HCT116 (cell line): ENCODE measurements around the gene APP. TPM values are rescaled to one million over a fixed set of nuclear protein-coding genes. Genes with fewer than 3 reads are reported as not detected.

Experiments used
- ATAC-seq: fragments of 200-7000 bp; cut with Tn5 transposase; 2 replicates; pipeline ENCODE4 v1.9.1; 2020; ENCODE audit warnings: mild to moderate bottlenecking, moderate library complexity
- BruUV-seq: library from RNA; stranded (reverse); fragments of 400-500 nt; replicated peaks from 2 replicates; lab custom pipeline; 2021; lab: Mats Ljungman, UMichigan
- CTCF ChIA-PET: fragments of 300-600 bp; sonication (Branson Sonifier 250); formaldehyde crosslinking; loops from one replicate; lab custom pipeline; 2021; ENCODE audit warnings: antibody characterized with exemption; lab: Charles Lee
- POLR2A ChIA-PET: fragments of 300-600, 350-600 bp; sonication (Branson Sonifier 250); formaldehyde crosslinking; loops from one replicate; lab custom pipeline; 2021; ENCODE audit warnings: antibody characterized with exemption; lab: Charles Lee
- RAD21 ChIA-PET, 2 experiments: fragments of 300-600 bp; sonication (Branson Sonifier 250); formaldehyde crosslinking; loops; one replicate each; lab custom pipeline; 2023; ENCODE audit warnings: low total read pairs in 2 of 2; ENCODE audit not compliant: uncharacterized antibody in 2 of 2, unreplicated experiment in 2 of 2, low non-redundant PET in 1 of 2; lab: Charles Lee
- DNase-seq: peaks from one replicate; pipeline ENCODE4 v3.0.0-alpha.2; 2010; ENCODE audit warnings: low read depth, low spot score
- H2AFZ ChIP-seq: fragments of 200-600 bp; shearing (Covaris generic), sonication (generic); 2 replicates; pipeline ENCODE4 v1.6.1; 2017; ENCODE audit warnings: low read depth, mixed run types, mixed read lengths, antibody characterized with exemption, low read length; ENCODE audit not compliant: poor library complexity, severe bottlenecking
- H3K27ac ChIP-seq: 2 replicates; pipeline ENCODE4 v1.5.1; 2012; ENCODE audit warnings: low read depth, low read length
- H3K27me3 ChIP-seq: fragments of 200-600 bp; sonication (generic); 2 replicates; pipeline ENCODE4 v1.6.1; 2016; ENCODE audit warnings: mixed run types, low read length, mixed read lengths; ENCODE audit not compliant: insufficient read depth
- H3K36me3 ChIP-seq, 2 experiments: fragments of 200-500 bp in 1 of 2; fragments of 200-600 bp in 1 of 2; sonication (Bioruptor generic) in 1 of 2; sonication (generic) in 1 of 2; 2 replicates each; pipeline versions ENCODE4 v1.5.1 to v1.6.1; 2014 to 2016; ENCODE audit warnings: low read length in 2 of 2, inconsistent platforms in 1 of 2, mixed read lengths in 1 of 2, mixed run types in 1 of 2; ENCODE audit not compliant: insufficient read depth in 2 of 2, control insufficient read depth in 1 of 2
- H3K4me1 ChIP-seq, 2 experiments: fragments of 200-600 bp in 1 of 2; sonication (generic) in 1 of 2; 2 replicates each; pipeline versions ENCODE4 v1.5.1 to v1.6.1; 2012 to 2017; ENCODE audit warnings: low read length in 2 of 2, inconsistent platforms in 1 of 2, mild to moderate bottlenecking in 1 of 2, mixed read lengths in 1 of 2, mixed run types in 1 of 2, moderate library complexity in 1 of 2; ENCODE audit not compliant: insufficient read depth in 2 of 2, control insufficient read depth in 1 of 2
- H3K4me2 ChIP-seq: fragments of 200-600 bp; sonication (generic); 2 replicates; pipeline ENCODE4 v1.6.1; 2017; ENCODE audit warnings: mixed run types, low read length, mixed read lengths
- H3K4me3 ChIP-seq, 2 experiments: fragments of 200-600 bp in 1 of 2; sonication (generic) in 1 of 2; replicated peaks in 1 of 2; 2 replicates each; pipeline ENCODE4 v1.5.1; 2011 to 2016; ENCODE audit warnings: low read length in 2 of 2, control low read depth in 1 of 2, low read depth in 1 of 2, mild to moderate bottlenecking in 1 of 2, mixed read lengths in 1 of 2, mixed run types in 1 of 2
- H3K79me2 ChIP-seq: fragments of 200-600 bp; sonication (generic); 2 replicates; pipeline ENCODE4 v1.6.1; 2017; ENCODE audit warnings: mild to moderate bottlenecking, mixed run types, low read length, moderate library complexity, mixed read lengths; ENCODE audit not compliant: insufficient read depth
- H3K9ac ChIP-seq: fragments of 200-600 bp; sonication (generic); 2 replicates; pipeline ENCODE4 v1.6.1; 2016; ENCODE audit warnings: low read length, mixed read lengths
- H3K9me2 ChIP-seq: fragments of 200-600 bp; sonication (generic), shearing (Covaris generic); 2 replicates; pipeline ENCODE4 v1.6.1; 2017; ENCODE audit warnings: mixed run types, mild to moderate bottlenecking, moderate library complexity; ENCODE audit not compliant: insufficient read depth
- H3K9me3 ChIP-seq, 2 experiments: fragments of 200-500 bp in 1 of 2; fragments of 200-600 bp in 1 of 2; sonication (Bioruptor generic) in 1 of 2; sonication (generic) in 1 of 2; 2 replicates each; pipeline ENCODE4 v1.6.1; 2014 to 2017; ENCODE audit warnings: low read length in 2 of 2, mixed read lengths in 2 of 2, inconsistent platforms in 1 of 2, low read depth in 1 of 2, mild to moderate bottlenecking in 1 of 2, mixed run types in 1 of 2, moderate library complexity in 1 of 2; ENCODE audit not compliant: control insufficient read depth in 1 of 2, insufficient read depth in 1 of 2
- H4K20me1 ChIP-seq: fragments of 200-600 bp; sonication (generic), shearing (Covaris generic); 2 replicates; pipeline ENCODE4 v1.6.1; 2017; ENCODE audit warnings: mixed run types, mild to moderate bottlenecking, moderate library complexity; ENCODE audit not compliant: insufficient read depth
- ATF3 ChIP-seq: IDR thresholded peaks from 2 replicates; pipeline ENCODE4 v1.6.1; 2012
- CEBPB ChIP-seq: IDR thresholded peaks from 2 replicates; pipeline ENCODE4 v1.6.1; 2012; ENCODE audit warnings: low read depth
- EGR1 ChIP-seq: IDR thresholded peaks from 2 replicates; pipeline ENCODE4 v1.6.1; 2012; ENCODE audit warnings: low read depth
- ELF1 ChIP-seq: IDR thresholded peaks from 2 replicates; pipeline ENCODE4 v1.6.1; 2012; ENCODE audit warnings: low read depth, borderline replicate concordance
- EZH2 ChIP-seq: fragments of 200-600 bp; sonication (generic); IDR thresholded peaks from 2 replicates; pipeline ENCODE4 v1.6.1; 2017; ENCODE audit warnings: antibody characterized with exemption, mixed run types
- EZH2phosphoT487 ChIP-seq: fragments of 200-600 bp; IDR thresholded peaks from 2 replicates; pipeline ENCODE4 v1.6.1; 2018; ENCODE audit warnings: antibody characterized with exemption, borderline replicate concordance
- FOSL1 ChIP-seq: IDR thresholded peaks from 2 replicates; pipeline ENCODE4 v1.6.1; 2012; ENCODE audit warnings: low read depth
- JUND ChIP-seq: IDR thresholded peaks from 2 replicates; pipeline ENCODE4 v1.6.1; 2012
- MAX ChIP-seq: IDR thresholded peaks from 2 replicates; pipeline ENCODE4 v1.6.1; 2012
- POLR2A ChIP-seq: IDR thresholded peaks from 2 replicates; pipeline ENCODE4 v1.7.0; 2011; ENCODE audit warnings: borderline replicate concordance; ENCODE audit not compliant: insufficient read depth, insufficient read length; ENCODE audit errors: extremely low read depth
- POLR2AphosphoS5 ChIP-seq: IDR thresholded peaks from 2 replicates; pipeline ENCODE4 v1.6.1; 2011; ENCODE audit warnings: mild to moderate bottlenecking, low read depth, low read length, moderate library complexity
- RAD21 ChIP-seq: IDR thresholded peaks from 2 replicates; pipeline ENCODE4 v1.6.1; 2012; ENCODE audit warnings: low read depth, mild to moderate bottlenecking
- REST ChIP-seq: IDR thresholded peaks from 2 replicates; pipeline ENCODE4 v1.6.1; 2012; ENCODE audit warnings: low read depth
- SIN3A ChIP-seq: IDR thresholded peaks from 2 replicates; pipeline ENCODE4 v1.6.1; 2012; ENCODE audit warnings: low read depth
- SP1 ChIP-seq: IDR thresholded peaks from 2 replicates; pipeline ENCODE4 v1.6.1; 2012; ENCODE audit warnings: low read depth
- TCF7L2 ChIP-seq: IDR thresholded peaks from 2 replicates; pipeline ENCODE4 v1.7.0; 2011; ENCODE audit warnings: borderline replicate concordance, inconsistent platforms; ENCODE audit not compliant: insufficient read depth, insufficient read length; ENCODE audit errors: extremely low read depth
- YY1 ChIP-seq: IDR thresholded peaks from 2 replicates; pipeline ENCODE4 v1.6.1; 2011; ENCODE audit warnings: low read length, low read depth, moderate library complexity, mild to moderate bottlenecking; ENCODE audit not compliant: insufficient replicate concordance; ENCODE audit errors: extremely low read depth
- ZBTB33 ChIP-seq: IDR thresholded peaks from 2 replicates; pipeline ENCODE4 v1.6.1; 2011; ENCODE audit warnings: mild to moderate bottlenecking, low read length, moderate library complexity; ENCODE audit not compliant: insufficient replicate concordance; ENCODE audit errors: extremely low read depth
- ZFX ChIP-seq: fragments of 450-650 bp; IDR thresholded peaks from 2 replicates; pipeline ENCODE4 v1.6.1; 2017
- ZNF274 ChIP-seq: fragments of 200-500 bp; sonication (Bioruptor generic); IDR thresholded peaks from 2 replicates; pipeline ENCODE4 v1.6.1; 2014; ENCODE audit warnings: mild to moderate bottlenecking, low read depth, low read length, inconsistent platforms
- intact Hi-C: fragments of 100-400 bp; cut with micrococcal nuclease; formaldehyde crosslinking; loops from 2 replicates; pipeline ENCODE4 v1.10.0; 2022
- total RNA-seq: library from RNA; stranded (reverse); gene quantifications from one replicate; pipeline ENCODE4 v1.2.1, GENCODE V29; 2021; ENCODE audit not compliant: unreplicated experiment

Gene APP
- total RNA-seq, 1 experiment from 2014 or later: 267 TPM

- no peaks in the 10 kb centered on the region; the same call in 1 of the 2 replicates for H4K20me1 ChIP-seq
- TF ChIP-seq EZH2phosphoT487: no peak
- TF ChIP-seq ZNF274: no peak
- no peak for TF ChIP-seq RAD21
- TF ChIP-seq MAX: no peak
- no peak for TF ChIP-seq ATF3
- no peak for TF ChIP-seq POLR2A
- TF ChIP-seq SIN3A: no peak
- no peak for TF ChIP-seq ELF1
- no peak for TF ChIP-seq POLR2AphosphoS5
- no peak for TF ChIP-seq CEBPB
- no peak for TF ChIP-seq FOSL1
- no peak for TF ChIP-seq EZH2
- TF ChIP-seq ZBTB33: no peak
- no peak for TF ChIP-seq ZFX
- TF ChIP-seq SP1: no peak
- no peak for TF ChIP-seq JUND
- TF ChIP-seq YY1: no peak
- no peak for TF ChIP-seq TCF7L2
- TF ChIP-seq EGR1: no peak
- TF ChIP-seq REST: no peak
- ATAC-seq (no peak), DNase-seq (no peak)
- H3K27ac ChIP-seq: no peak overlapping the region
- H3K79me2 ChIP-seq: no peaks in the 10 kb centered on the region
- H3K4me3 ChIP-seq: no peak overlapping the region
- H3K9me3 ChIP-seq: no peaks in the 10 kb centered on the region
- peaks cover 0 to 4% of the 10 kb centered on the region in 2 experiments; a peak in 2 of 4 replicates for H3K36me3 ChIP-seq
- no peak overlapping the region for H3K9ac ChIP-seq
- no peak overlapping the region for H3K4me2 ChIP-seq
- BruUV-seq: no TSS peak
- H3K27me3 ChIP-seq: no peaks in the 10 kb centered on the region
- intact Hi-C loops: no loop called here
- H2AFZ ChIP-seq: no peak overlapping the region
- POLR2A ChIA-PET: no interaction called here
- CTCF ChIA-PET: no interaction called here
- RAD21 ChIA-PET: no interaction called here
- H3K4me1 ChIP-seq: no peaks in the 10 kb centered on the region
- H3K9me2 ChIP-seq: no peaks in the 10 kb centered on the region
Measured at GRCh38 chr21:25909341-25909740, 261.2 kb downstream of the APP start.
